GM18520 (cell line): Measurements from ENCODE around the gene NBL1.
A peak's percentile ranks its signal among the peaks of the same experiment; 100 is the strongest.

Experiments
- ATAC-seq: cut with Tn5 transposase; IDR thresholded peaks from one replicate; pipeline ENCODE4 v1.9.1; 2021; ENCODE audit not compliant: unreplicated experiment

Gene NBL1, protein sequence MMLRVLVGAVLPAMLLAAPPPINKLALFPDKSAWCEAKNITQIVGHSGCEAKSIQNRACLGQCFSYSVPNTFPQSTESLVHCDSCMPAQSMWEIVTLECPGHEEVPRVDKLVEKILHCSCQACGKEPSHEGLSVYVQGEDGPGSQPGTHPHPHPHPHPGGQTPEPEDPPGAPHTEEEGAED

DNA sequence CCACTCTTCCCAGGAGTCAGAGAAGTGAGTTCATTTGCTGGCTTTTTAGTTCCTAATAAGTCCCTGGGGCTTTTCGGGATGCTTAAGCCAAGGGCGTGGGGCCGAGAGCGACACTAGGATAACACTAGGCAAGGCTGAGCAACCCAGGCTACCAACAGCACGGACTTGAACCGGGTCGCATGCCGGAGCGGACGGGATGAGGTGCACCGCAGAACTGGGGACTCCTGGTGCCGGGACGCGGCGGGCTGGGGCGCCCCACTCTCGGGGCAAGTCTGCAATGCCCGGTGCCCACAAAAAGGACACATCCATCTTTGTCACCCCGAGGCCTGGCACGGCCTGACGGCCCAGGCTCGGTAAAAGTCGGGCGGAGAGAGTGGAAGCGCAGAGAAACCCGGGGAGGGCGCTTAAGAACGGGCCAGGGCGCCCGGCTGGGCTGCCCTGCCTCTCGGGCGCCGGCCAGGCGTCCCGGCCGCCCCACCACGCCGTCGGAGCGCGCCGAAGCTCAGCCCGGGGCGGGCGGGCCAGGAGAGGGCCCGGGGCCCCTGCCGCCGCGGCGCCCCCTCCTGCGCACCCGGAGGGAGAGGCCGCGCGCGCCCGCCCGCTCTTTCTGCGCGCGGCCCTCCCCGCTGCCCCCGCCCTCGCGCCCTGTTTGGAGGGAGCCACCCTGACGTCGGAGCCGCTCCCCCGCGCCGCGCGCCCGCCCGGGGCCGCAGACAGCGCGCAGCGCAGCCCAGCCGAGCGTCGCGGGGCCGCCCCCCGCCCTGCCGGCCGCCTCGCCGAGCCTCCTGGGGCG lies at the start of gene NBL1:
TSS of gene NBL1 (plus strand) at position 710 of the 793 bp plus-strand sequence. CDS start 10,720 bp downstream, outside the sequence.
- no peak for ATAC-seq

GRCh38 chr1:19596065-19596713 lies 47.9 kb upstream of the NBL1 start:
- no peak for ATAC-seq

DNA sequence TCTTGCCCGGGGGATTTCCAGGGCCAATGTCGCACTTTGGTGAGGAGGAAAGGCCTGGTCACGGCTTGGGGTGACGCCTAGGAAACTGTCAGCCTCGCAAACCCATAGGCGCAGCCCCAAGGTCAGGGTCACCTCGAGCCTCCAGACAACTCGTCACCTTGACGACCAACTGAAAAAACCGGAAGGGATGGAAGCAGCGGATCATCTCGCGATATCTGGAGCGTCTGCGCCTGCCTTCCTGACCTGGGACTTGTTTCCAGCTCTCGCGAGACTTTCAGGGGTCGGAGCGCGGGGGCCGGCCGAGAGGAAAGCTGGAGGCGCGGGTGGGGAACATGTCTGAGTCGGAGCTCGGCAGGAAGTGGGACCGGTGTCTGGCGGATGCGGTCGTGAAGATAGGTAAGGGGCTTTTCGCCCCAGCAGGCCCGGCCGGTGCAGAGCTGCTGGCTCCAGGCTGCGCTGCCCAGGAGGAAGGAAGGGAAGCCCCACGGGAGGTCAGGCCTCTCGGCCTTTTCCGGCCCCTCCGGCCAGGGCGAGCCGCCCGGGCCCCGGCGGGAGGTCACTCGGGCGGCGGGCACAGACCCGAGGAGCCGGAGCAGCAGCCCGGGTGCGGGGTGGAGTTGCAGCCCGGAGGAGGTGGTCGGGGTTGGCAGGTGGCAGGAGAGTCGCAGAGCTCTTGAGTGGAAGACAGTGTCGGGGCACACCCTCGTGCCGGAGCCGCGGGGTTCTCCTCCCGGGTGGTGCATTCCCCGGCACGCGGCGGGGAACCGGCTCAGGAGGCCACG lies 47.2 kb upstream of the NBL1 start:
- ATAC-seq: peak; percentile 89

- no peak for ATAC-seq
These were observed 46.4 kb upstream of the NBL1 start for GRCh38 chr1:19597496-19598309.

GRCh38 chr1:19599810-19600209 lies 44.3 kb upstream of the NBL1 start:
- ATAC-seq: no peak

DNA sequence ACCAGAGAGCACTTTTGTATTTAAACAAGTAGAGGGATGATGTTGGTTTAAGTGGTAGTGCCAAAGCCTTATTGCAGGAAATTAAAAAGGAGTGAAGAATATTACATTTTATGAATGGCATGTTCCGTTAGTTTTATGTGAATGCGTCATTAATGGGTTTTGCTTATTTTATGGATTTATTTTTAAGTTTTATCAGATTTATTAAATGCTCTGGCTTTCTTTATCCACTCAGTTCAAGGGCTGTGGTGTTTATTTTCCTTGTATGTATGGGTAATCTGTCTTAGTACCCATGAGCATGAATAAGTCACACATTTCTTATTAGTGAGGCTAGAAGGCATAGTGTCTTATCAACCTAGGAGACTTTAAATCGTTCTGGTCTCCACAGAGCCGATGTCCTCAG lies 41.6 kb upstream of the NBL1 start:
- ATAC-seq: no peak

GRCh38 chr1:19605967-19606366 lies 38.1 kb upstream of the NBL1 start:
- no peak for ATAC-seq

- no peak for ATAC-seq
These were observed 37.1 kb upstream of the NBL1 start for GRCh38 chr1:19606817-19607642.

DNA sequence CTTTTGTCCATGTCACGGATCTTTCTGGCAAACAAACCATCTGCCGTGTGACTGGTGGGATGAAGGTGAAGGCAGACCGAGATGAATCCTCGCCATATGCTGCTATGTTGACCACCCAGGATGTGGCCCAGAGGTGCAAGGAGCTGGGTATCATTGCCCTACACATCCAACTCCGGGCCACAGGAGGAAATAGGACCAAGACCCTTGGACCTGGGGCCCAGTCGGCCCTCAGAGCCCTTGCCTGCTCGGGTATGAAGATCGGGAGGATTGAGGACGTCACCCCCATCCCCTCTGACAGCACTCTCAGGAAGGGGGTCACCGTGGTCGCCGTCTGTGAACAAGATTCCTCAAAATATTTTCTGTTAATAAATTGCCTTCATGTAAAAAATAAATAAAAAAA lies 35.9 kb upstream of the NBL1 start:
- no peak for ATAC-seq

DNA sequence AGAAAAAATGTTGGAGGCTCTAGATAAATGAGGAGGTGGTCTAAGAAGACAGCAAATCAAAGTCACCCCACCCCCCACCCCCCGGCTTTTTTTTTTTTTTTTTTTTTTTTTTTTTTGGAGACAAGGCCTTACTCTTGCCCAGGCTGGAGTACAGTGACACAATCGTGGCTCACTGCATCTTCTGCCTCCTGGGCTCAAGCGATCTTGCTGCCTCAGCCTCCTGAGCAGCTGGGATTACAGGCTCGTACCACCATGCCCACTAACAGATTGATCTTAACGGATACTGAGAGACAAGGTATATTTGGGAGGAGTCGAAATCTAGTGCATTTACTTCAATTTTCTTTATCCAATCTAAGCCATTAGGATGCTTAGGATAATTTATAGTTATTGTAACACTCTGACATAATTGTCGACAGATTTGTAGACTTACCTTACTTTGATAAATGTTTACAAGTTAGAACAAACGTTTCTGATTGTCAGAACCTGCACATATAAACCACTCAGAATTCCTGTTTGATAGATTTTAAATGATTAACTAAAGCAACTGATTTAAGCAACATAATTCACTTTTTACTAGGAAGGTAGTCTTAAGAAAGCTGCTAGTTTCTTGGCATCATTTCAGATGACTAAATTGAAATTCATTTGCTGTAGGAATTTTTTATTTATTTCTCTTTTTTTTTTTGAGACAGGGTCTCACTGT lies 33.7 kb upstream of the NBL1 start:
- no peak for ATAC-seq

- no peak for ATAC-seq
These were observed 31.6 kb upstream of the NBL1 start for GRCh38 chr1:19612530-19612929.

DNA sequence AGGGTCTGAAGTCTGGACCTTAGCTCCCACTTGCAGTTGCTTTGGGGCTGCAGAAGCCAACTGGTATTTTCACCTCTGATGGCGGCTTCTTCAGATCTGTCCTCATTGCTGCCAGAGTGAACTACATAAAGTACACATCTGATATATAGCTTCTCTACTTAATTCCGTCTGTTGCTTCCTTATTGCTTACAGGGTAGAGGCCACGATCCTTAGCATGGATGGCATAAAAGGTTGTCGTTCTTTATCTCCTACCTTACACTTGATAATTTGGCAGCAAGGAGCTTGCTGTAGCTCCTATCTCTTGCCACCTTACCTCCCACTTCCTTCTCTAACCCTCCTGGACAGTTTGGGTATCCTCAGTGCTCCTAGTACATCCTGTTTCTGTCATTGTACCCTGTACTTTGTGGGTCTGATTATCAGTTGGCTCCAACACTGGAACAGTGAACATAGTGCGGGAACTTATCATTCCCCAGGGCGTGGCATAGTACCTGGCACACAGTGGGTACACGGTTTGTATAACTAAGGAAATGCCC lies 30.9 kb upstream of the NBL1 start:
- ATAC-seq: no peak

DNA sequence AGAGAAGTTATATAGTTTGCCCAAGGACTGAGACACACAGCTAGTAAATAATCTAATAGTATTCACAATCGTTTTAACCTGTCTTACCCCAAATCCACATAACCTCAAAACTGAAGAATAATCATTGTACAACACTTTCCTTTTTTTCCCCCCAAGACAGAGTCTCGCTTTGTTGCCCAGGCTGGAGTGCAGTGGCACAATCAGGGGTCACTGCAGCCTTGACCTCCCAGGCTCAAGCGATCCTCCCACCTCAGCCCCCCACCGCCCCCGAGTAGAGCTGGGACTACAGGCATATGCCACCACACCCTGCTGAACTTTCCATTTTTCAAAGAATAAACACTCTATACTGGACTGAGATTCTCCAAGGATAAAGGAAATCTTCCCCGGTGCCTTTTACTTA lies 28.7 kb upstream of the NBL1 start:
- ATAC-seq: no peak

GRCh38 chr1:19616489-19616888 lies 27.6 kb upstream of the NBL1 start:
- ATAC-seq: no peak

- no peak for ATAC-seq
These were observed 26.7 kb upstream of the NBL1 start for GRCh38 chr1:19617376-19617775.

- ATAC-seq: no peak
These were observed 25.7 kb upstream of the NBL1 start for GRCh38 chr1:19618428-19618827.

GRCh38 chr1:19619697-19620384 lies 24.3 kb upstream of the NBL1 start:
- no peak for ATAC-seq

DNA sequence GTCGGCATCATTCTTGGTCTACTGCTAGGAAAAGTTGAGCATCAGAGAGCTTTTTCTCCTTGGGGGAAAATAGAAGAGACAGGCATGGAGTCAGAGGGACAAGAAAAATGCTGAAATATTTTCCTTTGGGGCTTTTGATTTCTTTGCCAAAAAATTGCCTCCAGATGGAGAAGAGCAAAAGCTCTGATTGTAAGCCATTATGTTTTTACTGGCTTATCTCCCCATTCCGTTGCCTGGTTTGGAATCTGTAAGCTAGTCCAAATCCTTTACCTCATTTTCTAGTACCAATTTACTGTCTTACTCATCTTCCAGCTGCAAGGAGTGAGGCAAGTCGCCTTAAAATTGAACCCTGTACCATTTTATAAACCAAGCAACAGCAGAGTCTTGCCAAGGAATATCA lies 23.3 kb upstream of the NBL1 start:
- no peak for ATAC-seq
